Breast epithelium (tissue), 4 donors: ENCODE results near the gene CCDC117. TPM values are rescaled to one million over a fixed set of nuclear protein-coding genes. Genes with fewer than 3 reads are reported as not detected.
"Not testable (repeated sequence)": the region's sequence is repeated elsewhere in the genome, so short reads cannot be mapped to it uniquely, and the experiment has no call there.

Source experiments
- DNase-seq, 2 donors: peaks; one replicate each; pipeline ENCODE4 v3.0.0-alpha.2; 2019; ENCODE audit warnings: low spot score in 2 of 2
- H3K27ac ChIP-seq, 2 donors: fragments of 200-600 bp; sonication (generic) in 1 of 2; one replicate each; pipeline ENCODE4 v1.5.1; 2016 to 2019; ENCODE audit warnings: mild to moderate bottlenecking in 1 of 2
- H3K27me3 ChIP-seq, 2 donors: fragments of 200-600 bp; sonication (generic) in 1 of 2; one replicate each; pipeline versions ENCODE4 v1.5.1 to v1.6.0; 2017 to 2019; ENCODE audit warnings: control low read depth in 1 of 2, mild to moderate bottlenecking in 1 of 2
- H3K36me3 ChIP-seq: fragments of 200-600 bp; one replicate; pipeline ENCODE4 v1.5.1; 2019
- H3K4me1 ChIP-seq, 2 donors: fragments of 200-600 bp; sonication (generic); one replicate each; pipeline ENCODE4 v1.5.1; 2016 to 2019; ENCODE audit warnings: control low read depth in 1 of 2
- H3K4me3 ChIP-seq, 3 donors: fragments of 200-600 bp; sonication (generic); 1 replicate in 2 of 3; 2 replicates in 1 of 3; pipeline ENCODE4 v1.5.1; 2016 to 2019; ENCODE audit warnings: mild to moderate bottlenecking in 3 of 3, moderate library complexity in 2 of 3
- H3K9me3 ChIP-seq, 2 donors: fragments of 200-600 bp; sonication (generic) in 1 of 2; one replicate each; pipeline ENCODE4 v1.5.1; 2016 to 2019; ENCODE audit warnings: control low read depth in 1 of 2
- CTCF ChIP-seq, 3 donors: fragments of 450-650 bp; IDR thresholded peaks; one replicate each; pipeline ENCODE4 v1.5.1; 2016 to 2017; ENCODE audit warnings: antibody characterized with exemption in 3 of 3, mild to moderate bottlenecking in 3 of 3, moderate library complexity in 3 of 3
- POLR2A ChIP-seq: fragments of 450-650 bp; IDR thresholded peaks from one replicate; pipeline ENCODE4 v1.6.1; 2016; ENCODE audit warnings: antibody characterized with exemption, mild to moderate bottlenecking, moderate library complexity
- POLR2AphosphoS5 ChIP-seq, 3 donors: sonication (generic); formaldehyde crosslinking; IDR thresholded peaks; one replicate each; pipeline ENCODE4 v1.6.1; 2017; ENCODE audit warnings: antibody characterized with exemption in 3 of 3
- intact Hi-C: fragments of 100-400 bp; cut with DNase I; formaldehyde crosslinking; loops from one replicate; pipeline ENCODE4 v1.15.1; 2023; ENCODE audit warnings: low total_unique reads
- total RNA-seq, 3 donors: library from RNA; depleted of rRNA; stranded (reverse); fragments of >200 nt; gene quantifications; one replicate each; pipeline ENCODE4 v1.1.0, GENCODE V29; 2016

The CCDC117 gene
- total RNA-seq, 3 donors from 2014 or later: 19.5 to 33.5 (median 23.9) TPM

DNA sequence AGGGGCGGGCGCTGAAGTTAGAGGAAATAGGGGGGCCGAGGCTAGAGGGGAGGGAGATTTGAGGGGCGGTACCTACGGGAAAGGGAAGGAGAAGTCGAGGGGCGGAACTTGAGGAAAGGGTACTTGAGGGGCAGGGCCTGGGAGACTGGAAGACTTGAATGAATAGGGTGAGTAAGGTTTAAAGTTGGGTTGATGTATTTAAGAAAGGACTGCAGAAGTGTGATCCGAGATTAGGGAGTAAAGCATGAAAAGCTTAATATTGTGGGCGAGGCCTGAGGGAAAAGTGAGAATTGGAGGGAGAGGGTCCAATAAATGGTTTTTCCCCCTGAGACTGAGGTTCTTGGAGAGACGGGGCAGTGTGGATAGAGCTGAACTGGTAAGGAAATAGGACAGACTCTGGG lies 29.9 kb upstream of the CCDC117 start:
- no peak for TF ChIP-seq POLR2AphosphoS5 (IDR thresholded peaks at IDR 0.05)
- TF ChIP-seq CTCF (IDR thresholded peaks at IDR 0.05): no peak
- TF ChIP-seq POLR2A: no peak
- Histone ChIP-seq H3K4me3 (peak overlapping the region; percentile 82 to 96 (median 96)), H3K27ac (peak overlapping the region; percentile 98 to 100), H3K4me1 (peaks cover 4 to 7% of the 10 kb centered on the region in 2 donors), H3K27me3 (no peaks in the 10 kb centered on the region), H3K9me3 (no peaks in the 10 kb centered on the region), H3K36me3 (no peaks in the 10 kb centered on the region)
- intact Hi-C loops: no loop called here
- no peak for DNase-seq

DNA sequence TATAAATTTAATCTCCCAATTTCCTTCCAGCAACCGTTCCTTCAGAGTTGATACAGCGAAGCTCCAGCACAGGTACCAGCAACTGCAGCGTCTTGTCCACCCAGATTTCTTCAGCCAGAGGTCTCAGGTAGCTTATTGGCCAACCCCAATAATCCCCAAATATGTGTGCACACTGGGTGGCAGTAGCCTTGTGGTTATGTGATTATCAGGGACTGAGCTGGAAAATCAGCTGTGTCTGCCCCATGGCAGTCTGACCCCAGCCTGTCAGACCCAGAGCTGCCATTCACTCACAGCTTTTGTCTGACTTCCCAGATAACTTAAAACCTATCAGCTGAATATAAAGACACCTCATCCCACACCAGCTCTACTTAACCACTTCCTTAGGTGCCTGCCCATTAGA lies 28.6 kb upstream of the CCDC117 start:
- DNase-seq: no peak
- Histone ChIP-seq H3K27me3 (no peaks in the 10 kb centered on the region), H3K27ac (no peak overlapping the region), H3K36me3 (no peaks in the 10 kb centered on the region), H3K4me3 (no peak overlapping the region), H3K4me1 (peaks cover 4 to 7% of the 10 kb centered on the region in 2 donors), H3K9me3 (no peaks in the 10 kb centered on the region)
- no peak for TF ChIP-seq CTCF (IDR thresholded peaks at IDR 0.05)
- no peak for TF ChIP-seq POLR2AphosphoS5 (IDR thresholded peaks at IDR 0.05)
- no peak for TF ChIP-seq POLR2A
- intact Hi-C loops: no loop called here

DNA sequence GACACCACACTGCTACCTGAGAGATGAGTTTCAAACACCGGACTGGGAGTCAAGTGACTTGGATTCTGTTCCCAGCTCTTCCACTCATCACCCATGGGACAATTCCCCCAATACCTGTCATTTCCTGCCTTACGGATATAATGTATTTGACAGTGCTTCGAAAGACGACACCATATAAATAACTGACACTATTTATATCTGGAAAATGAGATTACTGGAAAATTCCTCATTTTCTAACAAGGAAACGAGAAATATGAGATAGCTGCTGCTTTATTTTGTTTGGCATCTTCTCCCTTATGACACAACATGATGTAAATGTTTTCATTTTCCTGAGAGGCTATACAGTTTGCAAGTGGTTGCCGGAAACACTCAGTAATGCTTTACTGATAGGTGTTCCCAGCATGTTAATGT lies 22.0 kb upstream of the CCDC117 start:
- no peaks in the 10 kb centered on the region for H3K9me3 ChIP-seq
- intact Hi-C loops: loop anchor here (5.0 kb wide), 1 partner anchor 278 kb away; no protein-coding TSS in a partner anchor
- peaks cover 6% of the 10 kb centered on the region for H3K36me3 ChIP-seq
- no peak for TF ChIP-seq POLR2AphosphoS5 (IDR thresholded peaks at IDR 0.05)
- TF ChIP-seq POLR2A: no peak
- TF ChIP-seq CTCF (IDR thresholded peaks at IDR 0.05): no peak
- no peak overlapping the region for H3K4me3 ChIP-seq
- H3K27me3 ChIP-seq: no peaks in the 10 kb centered on the region
- no peak for DNase-seq
- no peak overlapping the region for H3K27ac ChIP-seq
- no peaks in the 10 kb centered on the region for H3K4me1 ChIP-seq

DNA sequence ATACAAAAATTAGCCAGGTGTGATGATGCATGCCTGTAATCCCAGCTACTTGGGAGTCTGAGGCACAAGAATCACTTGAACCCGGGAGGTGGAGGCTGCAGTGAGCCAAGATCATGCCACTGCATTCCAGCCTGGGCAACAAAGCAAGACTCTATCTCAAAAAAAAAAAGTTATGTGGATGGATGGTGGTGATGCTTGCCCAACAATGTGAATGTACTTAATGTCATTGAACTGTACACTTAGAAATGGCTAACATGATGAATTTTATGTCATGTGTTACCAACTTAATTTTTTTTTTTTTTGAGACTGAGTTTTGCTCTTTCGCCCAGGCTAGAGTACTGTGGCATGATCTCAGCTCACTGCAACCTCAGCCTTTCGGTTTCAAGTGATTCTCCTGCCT lies 18.0 kb upstream of the CCDC117 start:
- H3K4me3 ChIP-seq, H3K4me1 ChIP-seq, H3K27me3 ChIP-seq, H3K36me3 ChIP-seq, DNase-seq, H3K9me3 ChIP-seq, H3K27ac ChIP-seq: not testable (repeated sequence)
- intact Hi-C loops: loop anchor here (5.0 kb wide), 1 partner anchor 282 kb away; no protein-coding TSS in a partner anchor

- intact Hi-C loops: no loop called here
- Histone ChIP-seq H3K27ac (peak overlapping the region; percentile 15 to 38), H3K9me3 (no peaks in the 10 kb centered on the region), H3K4me3 (peak overlapping the region in 1 of 3 donors; percentile 5), H3K36me3 (no peaks in the 10 kb centered on the region), H3K27me3 (no peaks in the 10 kb centered on the region), H3K4me1 (no peaks in the 10 kb centered on the region)
- no peak for TF ChIP-seq CTCF (IDR thresholded peaks at IDR 0.05)
- no peak for TF ChIP-seq POLR2A
- no peak for TF ChIP-seq POLR2AphosphoS5 (IDR thresholded peaks at IDR 0.05)
- no peak for DNase-seq
Observed at GRCh38 chr22:28759861-28760560, 12.5 kb upstream of the CCDC117 start.

DNA sequence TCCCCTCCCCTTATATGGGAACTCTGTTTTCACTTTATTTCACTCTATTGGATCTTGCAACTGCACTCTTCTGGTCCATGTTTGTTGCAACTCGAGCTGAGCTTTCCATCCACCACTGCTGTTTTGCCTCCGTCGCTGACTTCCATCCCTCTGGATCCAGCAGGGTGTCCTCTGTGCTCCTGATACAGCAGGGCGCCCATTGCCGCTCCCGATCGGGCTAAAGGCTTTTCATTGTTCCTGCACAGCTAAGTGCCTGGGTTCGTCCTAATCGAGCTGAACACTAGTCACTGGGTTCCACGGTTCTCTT lies 11.1 kb upstream of the CCDC117 start:
- no peak for DNase-seq
- Histone ChIP-seq H3K27me3 (no peaks in the 10 kb centered on the region), H3K9me3 (no peaks in the 10 kb centered on the region), H3K27ac (no peak overlapping the region), H3K4me3 (no peak overlapping the region), H3K36me3 (no peaks in the 10 kb centered on the region), H3K4me1 (no peaks in the 10 kb centered on the region)
- TF ChIP-seq CTCF (IDR thresholded peaks at IDR 0.05) (no peak), POLR2AphosphoS5 (IDR thresholded peaks at IDR 0.05) (no peak), POLR2A (no peak)
- intact Hi-C loops: no loop called here

GRCh38 chr22:28762000-28762399 lies 10.5 kb upstream of the CCDC117 start:
- H3K4me1 ChIP-seq, H3K4me3 ChIP-seq, H3K27me3 ChIP-seq, H3K36me3 ChIP-seq, H3K27ac ChIP-seq, H3K9me3 ChIP-seq, intact Hi-C loops, DNase-seq: not testable (repeated sequence)
